Activated CD4-positive, alpha-beta memory T cell treated with anti-CD3 and anti-CD28 coated beads, Interleukin-2, amount 10 ng/mL, durations not matched to agents 7 days and 5 days (primary cell): Measurements from ENCODE around the gene PRPH. TPM values are rescaled to one million over a fixed set of nuclear protein-coding genes. Genes with fewer than 3 reads are reported as not detected.
A peak's percentile ranks its signal among the peaks of the same experiment; 100 is the strongest.
"Not testable (repeated sequence)": the region's sequence is repeated elsewhere in the genome, so short reads cannot be mapped to it uniquely, and the experiment has no call there.

Experiments
- CTCF ChIA-PET: fragments of 350-600 bp; sonication (Branson Sonifier 250); formaldehyde crosslinking; loops from one replicate; lab custom pipeline; 2021; ENCODE audit warnings: antibody characterized with exemption, inconsistent platforms; lab: Charles Lee
- POLR2A ChIA-PET: fragments of 350-600 bp; sonication (Branson Sonifier 250); formaldehyde crosslinking; loops from one replicate; lab custom pipeline; 2021; ENCODE audit warnings: antibody characterized with exemption; lab: Charles Lee
- DNase-seq: peaks from one replicate; pipeline ENCODE4 v3.0.0-alpha.2; 2020
- H3K27ac Mint-ChIP-seq: one replicate; pipeline ENCODE4 v1.8.0; 2021; ENCODE audit warnings: mild to moderate bottlenecking, mixed read lengths
- H3K27me3 Mint-ChIP-seq: one replicate; pipeline ENCODE4 v1.8.0; 2021; ENCODE audit warnings: mixed read lengths
- H3K36me3 Mint-ChIP-seq: one replicate; pipeline ENCODE4 v1.8.0; 2021; ENCODE audit warnings: low read depth, mixed read lengths
- H3K4me1 Mint-ChIP-seq: one replicate; pipeline ENCODE4 v1.8.0; 2021; ENCODE audit warnings: mixed read lengths
- H3K4me3 Mint-ChIP-seq: one replicate; pipeline ENCODE4 v1.8.0; 2021; ENCODE audit warnings: mild to moderate bottlenecking, mixed read lengths
- H3K9me3 Mint-ChIP-seq: one replicate; pipeline ENCODE4 v1.8.0; 2021; ENCODE audit warnings: mixed read lengths
- total RNA-seq, 2 experiments: library from RNA; stranded (reverse); gene quantifications; one replicate each; pipeline ENCODE4 v1.2.3, GENCODE V29; 2021

PRPH gene
- total RNA-seq, 2 experiments from 2014 or later = 0.38 TPM; not detected in 1

DNA sequence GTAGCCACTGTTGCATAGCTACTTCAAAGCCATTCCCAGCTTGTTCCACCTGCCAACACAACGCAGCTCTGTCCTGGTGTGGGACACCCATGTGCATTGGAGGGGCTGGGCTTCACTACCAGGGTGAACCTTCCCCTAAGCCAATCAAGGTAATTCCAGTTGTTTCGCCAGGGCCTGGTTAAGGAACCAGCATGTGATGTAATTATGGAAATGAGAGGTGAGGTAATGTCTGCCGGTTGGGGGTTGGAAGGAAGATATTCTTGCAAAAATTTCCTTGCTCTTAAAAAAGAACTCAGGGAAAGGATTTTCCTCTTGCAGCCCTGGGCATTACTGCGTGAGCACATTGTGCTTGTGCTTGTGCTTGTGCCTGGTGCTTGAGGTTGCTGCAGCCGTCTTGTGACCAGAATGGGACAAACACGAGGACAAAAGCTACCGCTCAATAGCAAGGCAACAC is 15.2 kb upstream of the PRPH start:
- Mint-ChIP-seq H3K36me3 (peaks cover 3% of the 10 kb centered on the region), H3K27ac (no peak overlapping the region), H3K27me3 (peaks cover 19% of the 10 kb centered on the region), H3K4me3 (no peak overlapping the region), H3K9me3 (no peaks in the 10 kb centered on the region), H3K4me1 (no peaks in the 10 kb centered on the region)
- ChIA-PET POLR2A (interaction anchor here (0.9 to 1.0 kb wide), 2 partner anchors 14 to 149 kb away, joined by 3 read pairs; partner anchors contain the start of gene TUBA1B), CTCF (interaction anchor here (0.6 to 2.4 kb wide), 3 partner anchors 11 to 78 kb away, joined by 3 to 8 read pairs (median 7); no protein-coding TSS in a partner anchor)
- no peak for DNase-seq

- H3K36me3 Mint-ChIP-seq, H3K4me1 Mint-ChIP-seq, H3K9me3 Mint-ChIP-seq, DNase-seq, H3K27ac Mint-ChIP-seq, H3K4me3 Mint-ChIP-seq: not testable (repeated sequence)
- H3K27me3 Mint-ChIP-seq = peaks cover 19% of the 10 kb centered on the region
- POLR2A ChIA-PET = interaction anchor here (0.9 kb wide), 1 partner anchor 15 kb away, joined by 3 read pairs; no protein-coding TSS in a partner anchor
- CTCF ChIA-PET = interaction anchor here (0.6 to 2.4 kb wide), 2 partner anchors 12 to 77 kb away, joined by 3 to 8 read pairs; no protein-coding TSS in a partner anchor
These were observed 14.4 kb upstream of the PRPH start for GRCh38 chr12:49280545-49280944.

DNA sequence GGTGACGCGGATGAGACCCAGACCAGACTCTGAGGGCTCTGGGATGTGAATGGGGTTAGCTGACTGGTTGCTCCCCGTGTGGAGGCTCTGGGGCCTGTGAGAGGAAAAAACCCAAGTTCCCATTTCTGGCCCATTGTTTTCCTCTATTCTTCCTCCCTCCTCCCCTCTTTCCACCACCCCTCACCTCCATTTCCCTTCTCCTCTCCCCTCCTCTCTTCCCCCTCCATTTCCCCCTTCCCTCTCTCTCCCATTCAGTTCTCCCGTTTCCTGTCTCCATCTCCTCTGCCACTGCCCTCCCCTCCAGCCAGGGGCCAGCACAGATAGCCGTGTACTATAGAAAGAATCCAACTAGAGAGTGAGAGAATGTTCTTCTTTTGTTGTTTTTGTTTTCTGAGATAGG is 12.6 kb upstream of the PRPH start:
- Mint-ChIP-seq H3K36me3 (no peaks in the 10 kb centered on the region), H3K27me3 (peaks cover 27% of the 10 kb centered on the region)
- POLR2A ChIA-PET = no interaction called here

DNA sequence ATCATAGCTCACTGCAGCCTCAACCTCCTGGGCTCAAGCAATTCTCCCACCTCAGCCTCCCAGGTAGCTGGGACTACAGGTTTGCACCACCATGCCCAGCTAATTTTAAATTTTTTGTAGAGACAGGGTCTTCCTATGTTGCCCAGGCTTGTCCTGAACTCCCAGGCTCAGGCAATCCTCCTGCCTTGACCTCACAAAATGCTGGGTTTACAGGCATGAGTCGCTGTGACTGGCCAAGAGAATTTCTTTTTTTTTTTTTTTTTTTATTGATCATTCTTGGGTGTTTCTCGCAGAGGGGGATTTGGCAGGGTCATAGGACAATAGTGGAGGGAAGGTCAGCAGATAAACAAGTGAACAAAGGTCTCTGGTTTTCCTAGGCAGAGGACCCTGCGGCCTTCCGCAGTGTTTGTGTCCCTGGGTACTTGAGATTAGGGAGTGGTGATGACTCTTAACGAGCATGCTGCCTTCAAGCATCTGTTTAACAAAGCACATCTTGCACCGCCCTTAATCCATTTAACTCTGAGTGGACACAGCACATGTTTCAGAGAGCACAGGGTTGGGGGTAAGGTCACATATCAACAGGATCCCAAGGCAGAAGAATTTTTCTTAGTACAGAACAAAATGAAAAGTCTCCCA is 12.1 kb upstream of the PRPH start:
- DNase-seq, POLR2A ChIA-PET, H3K36me3 Mint-ChIP-seq, H3K27ac Mint-ChIP-seq, H3K4me3 Mint-ChIP-seq, H3K4me1 Mint-ChIP-seq, H3K9me3 Mint-ChIP-seq: not testable (repeated sequence)
- H3K27me3 Mint-ChIP-seq = peaks cover 32% of the 10 kb centered on the region
- CTCF ChIA-PET = interaction anchor here (0.7 to 1.3 kb wide), 4 partner anchors 65 to 94 kb away, joined by 3 to 4 read pairs (median 4); no protein-coding TSS in a partner anchor

More for the DNA sequence above, 12.6 kb upstream of the PRPH start:
- Mint-ChIP-seq H3K4me3 (no peak overlapping the region), H3K27ac (no peak overlapping the region), H3K4me1 (no peaks in the 10 kb centered on the region), H3K9me3 (no peaks in the 10 kb centered on the region)
- CTCF ChIA-PET = interaction anchor here (0.7 to 1.3 kb wide), 5 partner anchors 65 to 94 kb away, joined by 3 to 4 read pairs (median 3); no protein-coding TSS in a partner anchor
- no peak for DNase-seq

- Mint-ChIP-seq H3K27ac (no peak overlapping the region), H3K4me3 (no peak overlapping the region), H3K27me3 (peaks cover 40% of the 10 kb centered on the region), H3K9me3 (no peaks in the 10 kb centered on the region), H3K4me1 (peaks cover 5% of the 10 kb centered on the region), H3K36me3 (no peaks in the 10 kb centered on the region)
- ChIA-PET CTCF (interaction anchor here (1.0 to 14.1 kb wide), 2 partner anchors 66 to 153 kb away, joined by 3 to 161 read pairs; partner anchors contain the start of gene DNAJC22), POLR2A (interaction anchor here (1.3 kb wide), 1 partner anchor 14 kb away, joined by 4 read pairs; no protein-coding TSS in a partner anchor)
- no peak for DNase-seq
These were observed 11.2 kb upstream of the PRPH start for GRCh38 chr12:49283541-49284429.

- no peaks in the 10 kb centered on the region for H3K9me3 Mint-ChIP-seq
- H3K4me3 Mint-ChIP-seq = no peak overlapping the region
- no peak for DNase-seq
- ChIA-PET POLR2A (interaction anchor here (1.2 to 1.3 kb wide), 2 partner anchors 14 to 19 kb away, joined by 3 to 4 read pairs; partner anchors contain the start of gene TUBA1C), CTCF (interaction anchor here (6.0 to 14.1 kb wide), 2 partner anchors 58 to 65 kb away, joined by 52 to 161 read pairs; partner anchors contain the start of gene DNAJC22)
- peaks cover 38% of the 10 kb centered on the region for H3K27me3 Mint-ChIP-seq
- no peak overlapping the region for H3K27ac Mint-ChIP-seq
- H3K36me3 Mint-ChIP-seq = no peaks in the 10 kb centered on the region
- H3K4me1 Mint-ChIP-seq = peaks cover 8% of the 10 kb centered on the region
These were observed 10.3 kb upstream of the PRPH start for GRCh38 chr12:49284672-49285071.

DNA sequence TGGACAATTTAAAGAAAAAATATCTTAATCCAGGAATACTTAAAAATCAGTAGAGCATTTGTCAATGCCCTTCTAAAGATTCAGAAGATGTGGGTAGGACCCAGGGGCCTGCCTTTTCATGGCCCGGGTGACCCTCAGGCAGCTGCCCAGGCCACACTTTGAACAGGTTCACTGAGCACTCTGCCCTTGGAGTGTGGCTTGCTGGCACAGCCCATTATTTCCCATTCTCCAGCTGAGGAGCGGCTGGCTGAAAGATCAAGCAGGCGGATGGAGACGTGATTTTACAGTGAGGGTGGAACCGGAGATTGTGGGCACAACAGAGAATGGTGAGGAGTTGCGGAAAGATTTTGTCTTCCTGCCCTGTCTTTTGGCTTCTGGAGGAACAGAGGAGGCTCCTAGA is 7.1 kb upstream of the PRPH start:
- Mint-ChIP-seq H3K9me3 (no peaks in the 10 kb centered on the region), H3K27ac (no peak overlapping the region), H3K4me1 (peaks cover 8% of the 10 kb centered on the region), H3K27me3 (peaks cover 34% of the 10 kb centered on the region), H3K4me3 (no peak overlapping the region), H3K36me3 (no peaks in the 10 kb centered on the region)
- CTCF ChIA-PET = interaction anchor here (1.0 to 14.1 kb wide), 12 partner anchors 9 to 79 kb away, joined by 3 to 161 read pairs (median 7); partner anchors contain the start of genes C1QL4, DNAJC22, SPATS2 and TROAP
- POLR2A ChIA-PET = interaction anchor here (1.2 to 1.7 kb wide), 2 partner anchors 35 to 54 kb away, joined by 7 read pairs; partner anchors contain the start of gene TROAP
- DNase-seq = no peak

GRCh38 chr12:49288412-49288853 is 6.5 kb upstream of the PRPH start:
- peaks cover 34% of the 10 kb centered on the region for H3K27me3 Mint-ChIP-seq
- H3K4me3 Mint-ChIP-seq = no peak overlapping the region
- ChIA-PET POLR2A (interaction anchor here (0.6 to 2.0 kb wide), 5 partner anchors 34 to 218 kb away, joined by 3 to 8 read pairs (median 7); partner anchors contain the start of genes DNAJC22 and TROAP), CTCF (interaction anchor here (0.6 to 14.1 kb wide), 25 partner anchors 9 to 510 kb away, joined by 3 to 161 read pairs (median 5); partner anchors contain the start of genes C1QL4, DNAJC22, SPATS2 and TROAP)
- H3K27ac Mint-ChIP-seq = no peak overlapping the region
- H3K4me1 Mint-ChIP-seq = peaks cover 8% of the 10 kb centered on the region
- H3K36me3 Mint-ChIP-seq = no peaks in the 10 kb centered on the region
- DNase-seq = peak; percentile 77
- H3K9me3 Mint-ChIP-seq = no peaks in the 10 kb centered on the region

GRCh38 chr12:49288922-49289555 is 5.9 kb upstream of the PRPH start:
- Mint-ChIP-seq H3K4me3 (no peak overlapping the region), H3K36me3 (no peaks in the 10 kb centered on the region), H3K9me3 (no peaks in the 10 kb centered on the region), H3K27ac (no peak overlapping the region), H3K27me3 (peaks cover 38% of the 10 kb centered on the region), H3K4me1 (peaks cover 8% of the 10 kb centered on the region)
- DNase-seq = no peak
- POLR2A ChIA-PET = interaction anchor here (0.6 to 2.0 kb wide), 7 partner anchors 34 to 218 kb away, joined by 3 to 8 read pairs (median 3); partner anchors contain the start of genes C1QL4, DNAJC22, SPATS2 and TROAP
- CTCF ChIA-PET = interaction anchor here (0.5 to 14.1 kb wide), 27 partner anchors 8 to 511 kb away, joined by 3 to 161 read pairs (median 4); partner anchors contain the start of genes C1QL4, DNAJC22, SPATS2 and TROAP

- peaks cover 55% of the 10 kb centered on the region for H3K27me3 Mint-ChIP-seq
- H3K9me3 Mint-ChIP-seq = no peaks in the 10 kb centered on the region
- H3K4me1 Mint-ChIP-seq = peaks cover 28% of the 10 kb centered on the region
- no peak for DNase-seq
- no peak overlapping the region for H3K27ac Mint-ChIP-seq
- CTCF ChIA-PET = interaction anchor here (0.6 to 14.1 kb wide), 8 partner anchors 10 to 252 kb away, joined by 3 to 161 read pairs (median 5); partner anchors contain the start of genes C1QL4 and DNAJC22
- POLR2A ChIA-PET = interaction anchor here (1.0 to 4.0 kb wide), 2 partner anchors 44 to 73 kb away, joined by 3 to 17 read pairs; partner anchors contain the start of gene C1QL4
- no peak overlapping the region for H3K4me3 Mint-ChIP-seq
- H3K36me3 Mint-ChIP-seq = no peaks in the 10 kb centered on the region
These were observed 2.3 kb upstream of the PRPH start for GRCh38 chr12:49292729-49293055.
